ENCODE data around the gene C1QTNF8. TPM values are rescaled to one million over a fixed set of nuclear protein-coding genes. Genes with fewer than 3 reads are reported as not detected.
A peak's percentile ranks its signal among the peaks of the same experiment; 100 is the strongest.

C1QTNF8 gene
- total RNA-seq, 1 experiment from 2014 or later: not detected

DNA sequence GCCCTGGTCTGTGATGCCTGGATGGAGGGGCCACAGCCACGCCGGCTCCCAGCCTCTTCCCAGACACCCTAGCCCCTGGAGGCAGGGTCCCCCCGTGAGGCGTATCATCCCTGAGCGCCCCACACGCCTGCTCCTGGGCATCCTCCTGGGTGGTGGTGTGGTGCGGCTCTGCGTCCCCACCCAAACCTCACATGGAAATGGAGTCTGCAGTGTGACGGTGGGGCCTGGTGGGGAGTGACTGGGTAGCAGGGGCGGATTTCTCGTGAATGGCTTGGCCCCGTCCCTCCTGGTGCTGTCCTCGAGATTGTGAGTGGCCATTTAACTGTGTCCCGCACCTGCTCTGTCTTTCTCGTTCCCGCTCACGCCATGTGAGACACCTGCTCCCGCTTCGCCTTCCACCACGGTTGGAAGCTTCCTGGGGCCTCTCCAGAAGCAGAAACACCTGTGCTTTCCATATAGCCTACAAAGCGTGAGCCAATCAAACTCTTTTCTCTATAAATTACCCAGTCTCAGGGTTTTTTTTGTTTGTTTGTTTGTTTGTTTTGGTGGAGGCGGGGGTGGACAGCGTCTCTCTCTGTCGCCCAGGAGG lies 29.4 kb downstream of the C1QTNF8 start:
- no peaks in the 10 kb centered on the region for H3K4me1 ChIP-seq (ENCODE audit: insufficient read depth, low read length)
- H2AK5ac ChIP-seq (ENCODE audit: insufficient read length, low read length): no peak overlapping the region
- no peaks in the 10 kb centered on the region for H3K23me2 ChIP-seq (ENCODE audit: insufficient read length, low read depth, low read length, poor library complexity, severe bottlenecking)
- H3K56ac ChIP-seq (ENCODE audit: insufficient read length, low read depth, low read length): no peak overlapping the region
- no peaks in the 10 kb centered on the region for H3K79me1 ChIP-seq (ENCODE audit: insufficient read depth, low read depth, low read length, poor library complexity, severe bottlenecking)
- H4K5ac ChIP-seq (ENCODE audit: insufficient read length, low read depth, low read length): no peak overlapping the region
- H3K4me2 ChIP-seq (ENCODE audit: insufficient read depth, insufficient read length, low read length): no peak overlapping the region
- no peak overlapping the region for H3K14ac ChIP-seq (ENCODE audit: insufficient read depth, low read length)
- H3K4ac ChIP-seq (ENCODE audit: low read depth, low read length): no peak overlapping the region
- H4K20me1 ChIP-seq (ENCODE audit: control insufficient read depth, insufficient read depth, insufficient read length): no peaks in the 10 kb centered on the region
- H3K23ac ChIP-seq (ENCODE audit: insufficient read length, low read depth, low read length): no peak overlapping the region
- no peak overlapping the region for H2AFZ ChIP-seq (ENCODE audit: low read length)
- H4K8ac ChIP-seq (replicated peaks; ENCODE audit: insufficient read length, low read depth, low read length): no peak overlapping the region
- no peak overlapping the region for H3K4me3 Mint-ChIP-seq
- H3K18ac ChIP-seq (ENCODE audit: insufficient read length, low read depth, low read length): no peak overlapping the region
- no peak overlapping the region for H3K9ac ChIP-seq (ENCODE audit: extremely low read depth, insufficient read length, low read length)
- peaks cover 7% of the 10 kb centered on the region for H3K27me3 Mint-ChIP-seq (ENCODE audit: low read depth)
- no peak overlapping the region for H2BK15ac ChIP-seq (ENCODE audit: low read depth, low read length)
- no peak overlapping the region for H2BK12ac ChIP-seq (ENCODE audit: insufficient read length, low read depth, low read length)
- H2BK20ac ChIP-seq (ENCODE audit: low read depth, low read length, poor library complexity, severe bottlenecking): no peak overlapping the region
- H3K27me3 ChIP-seq (ENCODE audit: insufficient read depth, low read length): no peaks in the 10 kb centered on the region
- H2BK5ac ChIP-seq (ENCODE audit: insufficient read length, low read length): no peak overlapping the region
- no CpG with 5 or more reads among the region's 24 CpGs for WGBS (ENCODE audit: extremely low coverage, insufficient read length, low lambda C conversion rate)
- no peak for DNase-seq
- H4K91ac ChIP-seq (ENCODE audit: insufficient read length, low read depth, low read length): no peak overlapping the region
- TF ChIP-seq, protein P1, sequence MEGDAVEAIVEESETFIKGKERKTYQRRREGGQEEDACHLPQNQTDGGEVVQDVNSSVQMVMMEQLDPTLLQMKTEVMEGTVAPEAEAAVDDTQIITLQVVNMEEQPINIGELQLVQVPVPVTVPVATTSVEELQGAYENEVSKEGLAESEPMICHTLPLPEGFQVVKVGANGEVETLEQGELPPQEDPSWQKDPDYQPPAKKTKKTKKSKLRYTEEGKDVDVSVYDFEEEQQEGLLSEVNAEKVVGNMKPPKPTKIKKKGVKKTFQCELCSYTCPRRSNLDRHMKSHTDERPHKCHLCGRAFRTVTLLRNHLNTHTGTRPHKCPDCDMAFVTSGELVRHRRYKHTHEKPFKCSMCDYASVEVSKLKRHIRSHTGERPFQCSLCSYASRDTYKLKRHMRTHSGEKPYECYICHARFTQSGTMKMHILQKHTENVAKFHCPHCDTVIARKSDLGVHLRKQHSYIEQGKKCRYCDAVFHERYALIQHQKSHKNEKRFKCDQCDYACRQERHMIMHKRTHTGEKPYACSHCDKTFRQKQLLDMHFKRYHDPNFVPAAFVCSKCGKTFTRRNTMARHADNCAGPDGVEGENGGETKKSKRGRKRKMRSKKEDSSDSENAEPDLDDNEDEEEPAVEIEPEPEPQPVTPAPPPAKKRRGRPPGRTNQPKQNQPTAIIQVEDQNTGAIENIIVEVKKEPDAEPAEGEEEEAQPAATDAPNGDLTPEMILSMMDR (conservative IDR thresholded peaks at IDR 0.05): no peak
- peaks cover 3 to 18% of the 10 kb centered on the region in 2 experiments; a peak in 3 of 4 replicates for H3K4me1 Mint-ChIP-seq
- H2BK120ac ChIP-seq (ENCODE audit: low read depth, low read length, poor library complexity, severe bottlenecking): no peak overlapping the region
- peak overlapping the region in 1 of 3 experiments; percentile 35; a peak in 1 of 7 replicates for H3K27ac Mint-ChIP-seq
- no peak overlapping the region for H3T11ph ChIP-seq (ENCODE audit: low read length)
- H3K27ac ChIP-seq (ENCODE audit: insufficient read length, low read depth, low read length): no peak overlapping the region
- no peaks in the 10 kb centered on the region for H3K9me3 Mint-ChIP-seq
- H3K9me3 ChIP-seq (ENCODE audit: control insufficient read depth, low read depth, low read length): no peaks in the 10 kb centered on the region
- no peaks in the 10 kb centered on the region for H3K79me2 ChIP-seq (ENCODE audit: insufficient read depth, low read length)
- H3K36me3 Mint-ChIP-seq (ENCODE audit: insufficient read depth in 1 of 3, low read depth in 3 of 3): no peaks in the 10 kb centered on the region; a peak in 1 of 7 replicates
